BLaER1 (cell line): ENCODE results near the gene POC5.
"Not testable (repeated sequence)": the region's sequence is repeated elsewhere in the genome, so short reads cannot be mapped to it uniquely, and the experiment has no call there.

Experiments
- H3K27ac ChIP-seq: shearing (Covaris generic); formaldehyde crosslinking; 2 replicates; pipeline ENCODE4 v1.8.1; 2022
- H3K27me3 ChIP-seq: shearing (Covaris generic); formaldehyde crosslinking; 2 replicates; pipeline ENCODE4 v1.8.1; 2022
- H3K36me3 ChIP-seq: shearing (Covaris generic); formaldehyde crosslinking; 2 replicates; pipeline ENCODE4 v1.8.1; 2022
- H3K4me1 ChIP-seq: shearing (Covaris generic); formaldehyde crosslinking; 2 replicates; pipeline ENCODE4 v1.8.1; 2022
- H3K4me2 ChIP-seq: shearing (Covaris generic); formaldehyde crosslinking; 2 replicates; pipeline ENCODE4 v1.8.1; 2022
- H3K4me3 ChIP-seq: shearing (Covaris generic); formaldehyde crosslinking; 2 replicates; pipeline ENCODE4 v1.8.1; 2022
- H3K9ac ChIP-seq: shearing (Covaris generic); formaldehyde crosslinking; 2 replicates; pipeline ENCODE4 v1.8.1; 2022
- H3K9me3 ChIP-seq: shearing (Covaris generic); formaldehyde crosslinking; 2 replicates; pipeline ENCODE4 v1.8.1; 2022
- H4K20me1 ChIP-seq: shearing (Covaris generic); formaldehyde crosslinking; 2 replicates; pipeline ENCODE4 v1.8.1; 2022
- Cebpa-rat ChIP-seq: shearing (Covaris generic); IDR thresholded peaks from 2 replicates; pipeline ENCODE4 v1.8.1; 2022

POC5 gene

DNA sequence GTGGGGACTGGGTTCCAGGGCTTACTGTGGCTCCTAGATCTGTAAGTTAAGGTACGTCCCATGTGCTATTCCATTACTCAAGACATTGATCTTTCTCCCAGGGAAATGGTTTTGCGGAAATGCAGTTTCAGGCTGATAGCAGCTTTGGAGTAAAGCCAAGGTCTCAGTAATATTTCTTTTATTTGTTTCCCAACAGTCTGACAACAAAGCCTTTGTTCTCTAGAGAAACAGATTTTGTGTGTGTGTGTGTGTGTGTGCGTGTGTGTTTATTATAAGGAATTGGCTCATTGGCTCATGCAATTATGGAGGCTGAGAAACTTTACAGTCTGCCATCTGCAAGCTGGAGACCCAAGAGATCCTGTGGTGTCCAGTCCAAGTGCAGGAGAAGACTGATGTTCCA is 12.1 kb upstream of the POC5 start:
- Histone ChIP-seq H3K27ac (no peak overlapping the region), H3K4me2 (no peak overlapping the region), H3K4me1 (0 out of 2 replicates have a peak, but pooled peaks cover 4% of the 10 kb centered on the region), H3K27me3 (no peaks in the 10 kb centered on the region), H3K36me3 (no peaks in the 10 kb centered on the region), H3K9ac (no peak overlapping the region), H3K4me3 (no peak overlapping the region), H4K20me1 (no peaks in the 10 kb centered on the region), H3K9me3 (peaks cover 6% of the 10 kb centered on the region; the same call in 1 of the 2 replicates)
- TF ChIP-seq Cebpa-rat, result no peak

GRCh38 chr5:75727931-75728330 is 10.7 kb upstream of the POC5 start:
- Histone ChIP-seq H3K9me3 (no peaks in the 10 kb centered on the region), H3K27ac (no peak overlapping the region), H3K36me3 (no peaks in the 10 kb centered on the region), H3K4me1 (0 out of 2 replicates have a peak, but pooled peaks cover 4% of the 10 kb centered on the region), H3K4me3 (no peak overlapping the region), H3K9ac (no peak overlapping the region), H3K4me2 (no peak overlapping the region), H4K20me1 (no peaks in the 10 kb centered on the region), H3K27me3 (no peaks in the 10 kb centered on the region)
- no peak for TF ChIP-seq Cebpa-rat

- H3K4me3 ChIP-seq, H3K4me1 ChIP-seq, H4K20me1 ChIP-seq, H3K27ac ChIP-seq, H3K9me3 ChIP-seq, H3K36me3 ChIP-seq, H3K9ac ChIP-seq, H3K4me2 ChIP-seq, H3K27me3 ChIP-seq: not testable (repeated sequence)
These were observed 9.0 kb upstream of the POC5 start for GRCh38 chr5:75726224-75726623.

GRCh38 chr5:75723378-75723777 is 6.1 kb upstream of the POC5 start:
- no peaks in the 10 kb centered on the region for H3K27me3 ChIP-seq
- H3K4me3 ChIP-seq, result no peak overlapping the region
- no peak overlapping the region for H3K9ac ChIP-seq
- no peaks in the 10 kb centered on the region for H4K20me1 ChIP-seq
- no peak for TF ChIP-seq Cebpa-rat
- H3K36me3 ChIP-seq, result no peaks in the 10 kb centered on the region
- H3K27ac ChIP-seq, result no peak overlapping the region
- H3K9me3 ChIP-seq, result no peaks in the 10 kb centered on the region
- H3K4me1 ChIP-seq, result 0 out of 2 replicates have a peak, but pooled peaks cover 4% of the 10 kb centered on the region
- H3K4me2 ChIP-seq, result no peak overlapping the region

- TF ChIP-seq Cebpa-rat, result no peak
- no peak overlapping the region for H3K27ac ChIP-seq
These were observed 4.3 kb upstream of the POC5 start for GRCh38 chr5:75721573-75721972.

DNA sequence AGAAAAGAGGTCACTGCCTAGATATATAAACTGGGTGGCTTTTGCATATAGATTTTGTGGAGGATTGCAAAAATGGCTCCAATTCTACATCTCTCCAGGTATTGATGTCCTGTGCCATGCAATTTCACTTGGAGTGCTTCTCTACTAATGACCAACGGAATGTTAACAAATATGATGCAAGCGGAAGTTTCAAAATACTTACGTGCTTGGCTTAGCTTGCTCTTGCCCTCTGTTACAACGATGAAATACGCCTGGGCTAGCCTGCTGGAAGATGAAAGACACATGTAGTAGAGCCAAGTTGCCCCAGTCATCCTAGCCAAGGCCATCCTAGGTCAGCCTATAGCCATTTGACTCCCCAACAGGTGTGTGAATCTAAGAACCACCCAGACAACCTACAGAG is 3.6 kb upstream of the POC5 start:
- no peak overlapping the region for H3K27ac ChIP-seq
- no peaks in the 10 kb centered on the region for H3K36me3 ChIP-seq
- H3K4me2 ChIP-seq, result no peak overlapping the region
- H3K9ac ChIP-seq, result no peak overlapping the region
- no peaks in the 10 kb centered on the region for H3K9me3 ChIP-seq
- peaks cover 8% of the 10 kb centered on the region for H3K4me1 ChIP-seq
- no peaks in the 10 kb centered on the region for H3K27me3 ChIP-seq
- no peak overlapping the region for H3K4me3 ChIP-seq
- H4K20me1 ChIP-seq, result no peaks in the 10 kb centered on the region
- no peak for TF ChIP-seq Cebpa-rat

More at GRCh38 chr5:75721573-75721972, 4.3 kb upstream of the POC5 start:
- Histone ChIP-seq H3K9me3 (no peaks in the 10 kb centered on the region), H3K36me3 (no peaks in the 10 kb centered on the region), H3K9ac (no peak overlapping the region), H3K27me3 (no peaks in the 10 kb centered on the region), H3K4me2 (no peak overlapping the region), H4K20me1 (no peaks in the 10 kb centered on the region), H3K4me3 (no peak overlapping the region), H3K4me1 (peaks cover 1% of the 10 kb centered on the region; the same call in 1 of the 2 replicates)

GRCh38 chr5:75716715-75717081 is 539 bp downstream of the POC5 start:
- Histone ChIP-seq H3K27ac (peak overlapping the region; percentile 83), H3K9me3 (no peaks in the 10 kb centered on the region), H3K4me1 (peaks cover 13% of the 10 kb centered on the region), H3K27me3 (no peaks in the 10 kb centered on the region), H3K36me3 (peaks cover 25% of the 10 kb centered on the region), H3K9ac (peak overlapping the region; percentile 81), H3K4me2 (peak overlapping the region; percentile 84), H3K4me3 (peak overlapping the region; percentile 82), H4K20me1 (peaks cover 3% of the 10 kb centered on the region; the same call in 1 of the 2 replicates)
- no peak for TF ChIP-seq Cebpa-rat

- no peaks in the 10 kb centered on the region for H3K9me3 ChIP-seq
- no peak overlapping the region for H3K27ac ChIP-seq
- H3K4me1 ChIP-seq, result peaks cover 13% of the 10 kb centered on the region
- H3K27me3 ChIP-seq, result no peaks in the 10 kb centered on the region
- H3K36me3 ChIP-seq, result peaks cover 58% of the 10 kb centered on the region
- H3K4me2 ChIP-seq, result no peak overlapping the region
- H3K4me3 ChIP-seq, result no peak overlapping the region
- H3K9ac ChIP-seq, result no peak overlapping the region
- H4K20me1 ChIP-seq, result peaks cover 17% of the 10 kb centered on the region
- no peak for TF ChIP-seq Cebpa-rat
These were observed 5.1 kb downstream of the POC5 start for GRCh38 chr5:75712091-75712490.

DNA sequence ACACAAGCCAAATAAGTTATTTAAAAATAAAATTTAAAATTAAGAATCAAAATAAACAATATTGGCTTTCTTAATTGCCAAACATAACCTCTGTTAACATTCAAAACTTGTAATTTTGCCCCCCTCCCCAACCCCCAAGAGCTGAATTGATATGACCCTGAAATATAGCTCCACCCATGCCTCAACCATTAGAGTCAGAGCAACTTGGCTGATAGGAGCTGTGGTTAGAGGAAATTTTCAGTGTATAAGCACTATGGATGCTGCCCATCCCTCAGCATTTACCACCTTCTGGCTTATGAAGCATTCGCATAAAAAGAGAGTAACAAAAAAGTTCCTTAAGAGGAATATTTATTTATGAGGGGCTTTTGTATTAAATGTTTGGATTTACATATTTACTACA is 6.1 kb downstream of the POC5 start:
- Histone ChIP-seq H3K27ac (no peak overlapping the region), H3K27me3 (no peaks in the 10 kb centered on the region), H3K4me3 (no peak overlapping the region), H3K4me2 (no peak overlapping the region), H3K36me3 (peaks cover 64% of the 10 kb centered on the region), H3K4me1 (peaks cover 8% of the 10 kb centered on the region), H3K9me3 (no peaks in the 10 kb centered on the region), H3K9ac (no peak overlapping the region), H4K20me1 (peaks cover 17% of the 10 kb centered on the region)
- TF ChIP-seq Cebpa-rat, result no peak

GRCh38 chr5:75710637-75711036 is 6.6 kb downstream of the POC5 start:
- no peak overlapping the region for H3K4me3 ChIP-seq
- H3K36me3 ChIP-seq, result peaks cover 64% of the 10 kb centered on the region
- TF ChIP-seq Cebpa-rat, result no peak
- H3K27me3 ChIP-seq, result no peaks in the 10 kb centered on the region
- H3K9ac ChIP-seq, result no peak overlapping the region
- H3K9me3 ChIP-seq, result no peaks in the 10 kb centered on the region
- peaks cover 17% of the 10 kb centered on the region for H4K20me1 ChIP-seq
- H3K4me2 ChIP-seq, result no peak overlapping the region
- H3K4me1 ChIP-seq, result peaks cover 2% of the 10 kb centered on the region
- H3K27ac ChIP-seq, result no peak overlapping the region

DNA sequence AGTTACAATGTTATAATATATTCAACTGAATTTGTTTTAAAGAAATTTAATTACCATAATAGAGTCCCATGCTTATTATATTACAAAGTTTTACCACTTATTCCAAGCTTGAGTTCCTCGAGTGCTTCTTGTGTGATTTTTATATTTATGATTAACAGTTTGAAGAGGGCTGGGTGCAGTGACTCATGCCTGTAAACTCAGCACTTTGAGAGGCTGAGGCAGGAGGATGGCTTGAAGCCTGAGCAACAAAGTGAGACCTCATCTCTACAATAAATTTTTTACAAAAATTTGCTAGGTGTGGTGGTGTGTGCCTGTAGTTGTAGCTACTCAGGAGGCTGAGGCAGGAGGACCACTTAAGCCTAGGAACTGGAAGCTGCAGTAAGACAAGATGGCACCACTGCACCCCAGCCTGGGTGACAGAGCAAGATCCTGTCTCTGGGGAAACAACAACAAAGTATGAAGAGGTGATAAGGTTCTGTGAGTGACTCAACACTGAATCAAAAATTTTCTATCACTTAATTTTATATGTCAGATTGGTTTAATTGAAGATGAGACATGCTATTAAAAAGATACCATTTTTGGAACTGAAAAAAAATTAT is 9.2 kb downstream of the POC5 start:
- Histone ChIP-seq H3K9me3 (no peaks in the 10 kb centered on the region), H3K4me1 (no peaks in the 10 kb centered on the region), H4K20me1 (peaks cover 17% of the 10 kb centered on the region), H3K9ac (no peak overlapping the region), H3K27ac (no peak overlapping the region), H3K4me3 (no peak overlapping the region), H3K4me2 (no peak overlapping the region), H3K36me3 (peaks cover 70% of the 10 kb centered on the region), H3K27me3 (no peaks in the 10 kb centered on the region)
- no peak for TF ChIP-seq Cebpa-rat
